OCI-LY1 (cell line): ENCODE data around the gene SNRNP35.

Experiments
- H2AFZ ChIP-seq: fragments of 200-600 bp; sonication (generic), shearing (Covaris generic); 2 replicates; pipeline ENCODE4 v1.6.0; 2014; ENCODE audit warnings: antibody characterized with exemption, mild to moderate bottlenecking, low read length
- H3F3A ChIP-seq: fragments of 200-600 bp; sonication (generic), shearing (Covaris generic); 2 replicates; pipeline ENCODE4 v1.6.0; 2014; ENCODE audit warnings: mild to moderate bottlenecking, antibody characterized with exemption, low read length, moderate library complexity; ENCODE audit not compliant: insufficient read depth
- H3K27ac ChIP-seq: fragments of 200-600 bp; sonication (generic); 2 replicates; pipeline ENCODE4 v1.5.1; 2014; ENCODE audit warnings: low read length, mixed run types, mild to moderate bottlenecking, low read depth; ENCODE audit not compliant: poor library complexity, severe bottlenecking
- H3K27me3 ChIP-seq: fragments of 200-600 bp; sonication (generic); 2 replicates; pipeline ENCODE4 v1.6.0; 2014; ENCODE audit warnings: antibody characterized with exemption, mild to moderate bottlenecking, low read length, moderate library complexity; ENCODE audit not compliant: insufficient read depth
- H3K36me3 ChIP-seq: fragments of 200-600 bp; sonication (generic); 2 replicates; pipeline ENCODE4 v1.6.1; 2014; ENCODE audit warnings: mild to moderate bottlenecking, antibody characterized with exemption, low read length, moderate library complexity, mixed read lengths; ENCODE audit not compliant: insufficient read depth
- H3K4me1 ChIP-seq: fragments of 200-600 bp; sonication (generic); 2 replicates; pipeline ENCODE4 v1.5.1; 2014; ENCODE audit warnings: mild to moderate bottlenecking, low read length, moderate library complexity; ENCODE audit not compliant: insufficient read depth, severe bottlenecking
- H3K4me2 ChIP-seq: fragments of 200-600 bp; sonication (generic), shearing (Covaris generic); 2 replicates; pipeline ENCODE4 v1.6.1; 2014; ENCODE audit warnings: low read length
- H3K4me3 ChIP-seq: fragments of 200-600 bp; sonication (generic); 2 replicates; pipeline ENCODE4 v1.5.1; 2014; ENCODE audit warnings: low read length, low read depth, mild to moderate bottlenecking, mixed read lengths; ENCODE audit not compliant: poor library complexity, severe bottlenecking
- H3K79me2 ChIP-seq: fragments of 200-600 bp; shearing (Covaris generic); 2 replicates; pipeline ENCODE4 v1.6.1; 2016; ENCODE audit warnings: mixed run types, low read length, mixed read lengths; ENCODE audit not compliant: insufficient read depth
- H3K9ac ChIP-seq: fragments of 200-600 bp; sonication (generic), shearing (Covaris generic); 2 replicates; pipeline ENCODE4 v1.6.1; 2014; ENCODE audit warnings: mild to moderate bottlenecking, low read length, mixed read lengths
- H3K9me2 ChIP-seq: fragments of 200-600 bp; sonication (generic), shearing (Covaris generic); 2 replicates; pipeline ENCODE4 v1.6.1; 2014; ENCODE audit warnings: low read depth, mild to moderate bottlenecking, low read length, mixed read lengths
- H3K9me3 ChIP-seq: fragments of 200-600 bp; shearing (Covaris generic); 2 replicates; pipeline ENCODE4 v1.6.1; 2014; ENCODE audit warnings: low read length, mixed read lengths
- H4K20me1 ChIP-seq: fragments of 200-600 bp; sonication (generic), shearing (Covaris generic); 2 replicates; pipeline ENCODE4 v1.6.0; 2016; ENCODE audit warnings: mild to moderate bottlenecking, low read length; ENCODE audit not compliant: insufficient read depth
- CTCF ChIP-seq: fragments of 200-600 bp; sonication (generic), shearing (Covaris generic); IDR thresholded peaks from 2 replicates; pipeline ENCODE4 v1.5.1; 2017; ENCODE audit warnings: mild to moderate bottlenecking, antibody characterized with exemption, low read length, moderate library complexity, mixed read lengths
- EZH2 ChIP-seq: fragments of 200-600 bp; sonication (generic), shearing (Covaris generic); IDR thresholded peaks from 2 replicates; pipeline ENCODE4 v1.8.0; 2017; ENCODE audit warnings: borderline replicate concordance, mixed run types, mild to moderate bottlenecking, antibody characterized with exemption, low read length, moderate library complexity, mixed read lengths

The SNRNP35 gene

GRCh38 chr12:123465084-123465483 is 7.1 kb downstream of the SNRNP35 start:
- H3F3A ChIP-seq: no peaks in the 10 kb centered on the region
- H3K9ac ChIP-seq: no peak overlapping the region
- H3K4me2 ChIP-seq: no peak overlapping the region
- no peak overlapping the region for H3K27ac ChIP-seq
- no peaks in the 10 kb centered on the region for H3K27me3 ChIP-seq
- H3K9me3 ChIP-seq: no peaks in the 10 kb centered on the region
- H3K36me3 ChIP-seq: peaks cover 27% of the 10 kb centered on the region; the same call in 1 of the 2 replicates
- H3K4me1 ChIP-seq: peaks cover 19% of the 10 kb centered on the region
- peaks cover 5% of the 10 kb centered on the region; the same call in 1 of the 2 replicates for H3K79me2 ChIP-seq
- TF ChIP-seq CTCF: no peak
- no peak for TF ChIP-seq EZH2
- no peaks in the 10 kb centered on the region for H4K20me1 ChIP-seq
- H3K4me3 ChIP-seq: no peak overlapping the region
- no peaks in the 10 kb centered on the region for H3K9me2 ChIP-seq
- no peak overlapping the region for H2AFZ ChIP-seq

GRCh38 chr12:123468786-123469185 is 10.8 kb downstream of the SNRNP35 start:
- Histone ChIP-seq H3K36me3 (peaks cover 38% of the 10 kb centered on the region; the same call in 1 of the 2 replicates), H3K27me3 (no peaks in the 10 kb centered on the region), H3K9me2 (no peaks in the 10 kb centered on the region), H3F3A (no peaks in the 10 kb centered on the region), H3K4me1 (peaks cover 19% of the 10 kb centered on the region), H4K20me1 (no peaks in the 10 kb centered on the region), H3K79me2 (no peaks in the 10 kb centered on the region), H3K27ac (peak overlapping the region; percentile 60), H3K4me2 (no peak overlapping the region), H3K9ac (no peak overlapping the region; the same call in 1 of the 2 replicates), H3K4me3 (no peak overlapping the region), H3K9me3 (no peaks in the 10 kb centered on the region), H2AFZ (no peak overlapping the region)
- TF ChIP-seq EZH2 (no peak), CTCF (peak; percentile 59)

GRCh38 chr12:123469978-123470377 is 12.0 kb downstream of the SNRNP35 start:
- no peak for TF ChIP-seq EZH2
- TF ChIP-seq CTCF: no peak
- peaks cover 31% of the 10 kb centered on the region for H3K4me1 ChIP-seq
- no peak overlapping the region for H3K4me3 ChIP-seq
- no peaks in the 10 kb centered on the region for H4K20me1 ChIP-seq
- H3F3A ChIP-seq: no peaks in the 10 kb centered on the region
- peaks cover 31% of the 10 kb centered on the region; the same call in 1 of the 2 replicates for H3K36me3 ChIP-seq
- no peaks in the 10 kb centered on the region for H3K9me3 ChIP-seq
- no peak overlapping the region for H3K4me2 ChIP-seq
- no peaks in the 10 kb centered on the region for H3K79me2 ChIP-seq
- no peak overlapping the region for H2AFZ ChIP-seq
- no peak overlapping the region for H3K9ac ChIP-seq
- H3K27ac ChIP-seq: no peak overlapping the region
- H3K27me3 ChIP-seq: no peaks in the 10 kb centered on the region
- no peaks in the 10 kb centered on the region for H3K9me2 ChIP-seq
